Measurements from ENCODE around the gene SUGCT.

The SUGCT gene

GRCh38 chr7:40845943-40846342, 711.1 kb downstream of the SUGCT start:
- no peak for FAIRE-seq

DNA sequence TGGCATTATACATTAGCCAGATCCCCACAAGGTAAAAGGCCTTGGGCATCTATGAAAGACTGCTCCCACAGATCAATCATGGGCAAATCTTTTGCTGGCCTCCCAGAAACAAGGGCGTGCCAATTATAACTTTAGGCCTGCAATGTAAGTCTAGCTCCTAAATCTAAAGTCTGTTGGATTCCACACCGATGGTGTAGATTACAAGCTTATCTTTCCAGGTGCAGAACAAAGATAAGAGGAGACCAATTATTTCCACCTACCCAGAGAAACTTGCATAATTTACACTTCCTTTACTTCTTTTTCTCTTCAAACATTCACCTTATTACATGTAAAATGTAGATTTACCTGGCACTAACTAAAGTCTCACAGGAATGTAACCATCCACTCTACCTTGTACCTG, 713.1 kb downstream of the SUGCT start:
- no peak for FAIRE-seq

DNA sequence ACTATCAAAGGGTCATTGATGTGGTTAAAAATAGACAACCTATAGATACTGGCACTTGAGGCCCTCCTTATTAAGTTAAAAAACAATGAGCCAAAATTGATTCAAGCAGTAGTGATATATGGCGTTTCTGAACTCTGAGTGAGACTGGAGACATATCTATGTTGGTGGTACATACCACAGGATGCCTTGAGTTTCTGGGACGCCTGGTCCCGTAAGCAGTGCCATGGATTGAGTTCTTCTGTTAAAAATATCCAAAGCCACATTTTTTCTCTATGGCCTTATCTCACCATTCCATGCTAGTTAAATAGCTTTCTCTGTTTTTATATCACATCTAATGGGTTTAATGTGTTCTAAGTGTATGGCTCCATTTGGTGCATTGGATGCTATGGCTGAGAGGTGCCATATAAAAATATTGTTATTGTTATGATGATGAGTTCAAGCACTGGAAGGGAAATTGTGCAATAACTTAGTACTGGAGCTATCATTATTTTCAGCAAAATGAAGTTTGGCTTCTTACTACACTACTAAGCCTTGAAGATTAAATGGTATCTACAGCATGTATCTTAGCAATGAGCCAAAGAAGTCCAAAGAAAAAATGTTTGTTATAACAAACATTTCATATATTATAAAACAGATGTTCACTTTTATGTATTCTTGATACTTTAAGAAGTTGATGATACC, 713.9 kb downstream of the SUGCT start:
- no peak for FAIRE-seq

- no peak for FAIRE-seq
These were observed 715.2 kb downstream of the SUGCT start for GRCh38 chr7:40850017-40850416.

- no peak for FAIRE-seq
These were observed 716.2 kb downstream of the SUGCT start for GRCh38 chr7:40851001-40851400.

- no peak for FAIRE-seq
These were observed 724.3 kb downstream of the SUGCT start for GRCh38 chr7:40859076-40859475.

DNA sequence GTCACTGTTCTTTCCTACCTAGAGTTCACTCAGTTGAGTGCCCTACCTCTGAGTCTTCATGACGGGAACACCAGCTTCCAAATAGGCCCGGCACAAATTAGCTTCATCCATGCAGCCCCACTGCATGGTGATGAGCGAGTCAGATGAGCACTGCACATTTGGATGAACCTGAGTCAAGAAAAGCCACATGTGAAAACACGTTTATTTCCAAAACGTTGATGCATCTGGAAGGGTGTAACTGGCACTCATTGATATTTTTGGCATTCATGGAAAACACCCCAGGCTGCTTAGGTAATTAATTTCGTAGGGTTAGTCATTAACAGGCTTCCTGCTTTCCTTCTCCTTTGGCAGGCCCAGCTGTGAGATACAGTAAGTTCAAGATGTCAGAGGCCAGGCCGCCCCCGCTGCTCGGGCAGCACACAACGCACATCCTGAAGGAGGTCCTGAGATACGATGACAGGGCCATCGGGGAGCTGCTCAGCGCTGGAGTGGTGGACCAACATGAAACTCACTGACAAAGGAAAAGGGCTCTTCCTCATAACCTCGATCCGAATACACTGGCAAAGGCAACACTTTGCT, 725.2 kb downstream of the SUGCT start:
- no peak for FAIRE-seq

DNA sequence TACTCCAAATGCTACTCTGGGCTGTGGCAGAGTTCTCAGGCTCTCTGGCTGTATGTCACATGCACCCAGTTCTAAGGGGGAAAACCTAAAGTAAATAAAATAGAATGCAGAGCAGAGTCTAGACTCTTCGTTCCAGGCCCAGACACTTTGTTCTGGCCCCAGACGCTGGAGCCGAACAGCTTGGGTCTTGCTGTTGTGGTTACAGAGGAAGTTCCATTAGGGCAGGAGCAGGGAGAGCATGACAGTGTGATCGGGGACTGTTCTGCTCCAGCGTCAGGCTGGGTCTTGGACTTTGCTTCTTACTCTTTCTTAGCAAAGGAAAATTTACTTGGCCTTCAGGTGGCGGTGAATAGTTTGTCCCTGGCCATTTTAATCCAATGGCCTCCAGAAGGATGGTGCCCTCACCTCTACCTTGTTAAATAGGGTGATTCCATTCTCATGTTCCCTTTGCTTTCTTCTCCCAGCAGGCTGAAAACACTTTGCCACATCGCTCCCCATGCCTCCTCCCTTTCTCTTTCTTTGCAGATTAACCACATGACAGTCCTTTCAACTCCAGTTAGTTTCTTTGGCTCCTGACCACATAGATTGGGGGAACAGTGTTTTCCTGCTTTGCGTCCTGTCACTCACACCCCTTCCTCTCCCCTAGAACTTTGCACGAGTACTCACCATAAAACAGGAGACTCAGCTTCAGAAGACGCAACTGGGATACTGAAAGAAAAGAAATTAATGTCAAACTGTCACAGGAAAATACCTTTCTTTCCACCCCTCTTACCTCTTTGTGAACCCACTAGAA, 730.8 kb downstream of the SUGCT start:
- FAIRE-seq = no peak

DNA sequence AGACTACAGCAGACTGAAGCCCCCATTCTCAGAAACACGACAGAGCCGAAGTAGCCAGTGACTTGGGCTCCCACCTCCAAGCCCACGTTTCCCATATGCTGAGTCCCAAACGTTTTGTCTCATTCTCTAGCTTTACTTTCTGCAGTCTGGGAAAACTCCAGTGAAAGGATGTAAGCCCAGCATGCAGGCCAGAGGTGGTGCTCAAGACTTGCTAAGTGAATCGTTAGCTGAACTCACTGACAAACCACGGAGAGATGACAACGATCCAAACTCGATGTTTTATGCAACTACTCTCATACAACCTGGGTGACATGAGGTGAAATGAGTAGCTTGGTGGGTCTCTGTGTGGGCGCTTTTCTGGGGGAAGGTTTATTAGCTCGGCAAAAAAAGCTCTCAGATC, 731.8 kb downstream of the SUGCT start:
- FAIRE-seq = no peak

DNA sequence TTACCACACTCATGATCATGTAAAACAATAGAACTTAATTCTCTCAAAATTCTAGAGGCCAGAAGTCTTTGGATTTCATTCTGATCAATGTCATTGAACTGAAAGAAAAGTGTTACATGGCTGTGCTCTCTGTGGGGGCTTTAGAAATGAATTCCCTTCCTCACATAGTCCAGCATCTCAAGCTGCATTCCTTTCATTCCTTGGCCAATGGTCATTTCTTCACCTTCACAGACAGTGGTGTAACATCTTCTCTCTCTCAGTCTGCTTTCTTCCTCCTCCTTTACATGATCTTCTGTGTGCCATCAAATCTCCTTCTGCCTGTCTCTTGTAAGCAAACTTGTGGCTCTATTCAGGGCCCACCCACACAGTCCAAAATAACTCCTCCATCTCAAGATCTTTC, 735.3 kb downstream of the SUGCT start:
- FAIRE-seq = no peak

GRCh38 chr7:40873248-40873647, 738.4 kb downstream of the SUGCT start:
- no peak for FAIRE-seq

DNA sequence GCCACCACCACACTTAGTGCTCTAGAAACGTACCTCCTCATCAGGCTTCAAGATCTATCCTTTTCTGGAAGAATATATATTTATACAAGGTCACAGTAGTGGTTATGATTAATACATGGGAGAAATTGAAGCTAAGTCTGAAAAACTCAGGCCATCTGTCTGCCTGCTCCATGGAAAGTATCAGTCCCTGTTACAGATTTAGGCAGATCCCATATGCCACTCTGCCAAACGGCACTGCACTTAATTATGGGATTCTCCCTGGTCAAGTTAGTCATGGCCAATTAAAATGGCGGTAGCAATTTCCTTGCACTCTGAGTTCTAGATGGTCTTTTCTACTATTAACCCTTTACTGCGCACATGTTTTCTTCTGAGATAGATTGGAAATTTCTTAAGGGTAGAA, 740.0 kb downstream of the SUGCT start:
- no peak for FAIRE-seq

DNA sequence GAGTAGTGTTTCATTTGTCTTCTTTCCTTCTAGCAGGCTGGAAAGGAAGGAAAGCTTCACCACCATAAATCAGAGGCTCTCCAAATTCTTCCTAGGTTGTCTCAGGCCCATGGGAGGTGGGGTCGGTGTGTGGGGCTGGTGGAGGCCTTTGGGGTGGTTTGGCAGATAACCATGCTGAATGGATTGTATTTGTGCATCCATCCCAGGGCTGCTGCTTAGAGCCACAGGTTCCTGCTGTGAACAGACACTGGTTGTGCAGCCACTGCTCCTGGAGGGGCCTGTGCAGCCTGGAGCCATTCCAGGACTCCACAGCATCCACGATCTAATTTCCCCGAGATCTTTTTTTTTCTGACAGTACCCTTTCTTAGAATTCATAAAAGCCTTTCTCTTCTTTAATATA, 741.8 kb downstream of the SUGCT start:
- no peak for FAIRE-seq

DNA sequence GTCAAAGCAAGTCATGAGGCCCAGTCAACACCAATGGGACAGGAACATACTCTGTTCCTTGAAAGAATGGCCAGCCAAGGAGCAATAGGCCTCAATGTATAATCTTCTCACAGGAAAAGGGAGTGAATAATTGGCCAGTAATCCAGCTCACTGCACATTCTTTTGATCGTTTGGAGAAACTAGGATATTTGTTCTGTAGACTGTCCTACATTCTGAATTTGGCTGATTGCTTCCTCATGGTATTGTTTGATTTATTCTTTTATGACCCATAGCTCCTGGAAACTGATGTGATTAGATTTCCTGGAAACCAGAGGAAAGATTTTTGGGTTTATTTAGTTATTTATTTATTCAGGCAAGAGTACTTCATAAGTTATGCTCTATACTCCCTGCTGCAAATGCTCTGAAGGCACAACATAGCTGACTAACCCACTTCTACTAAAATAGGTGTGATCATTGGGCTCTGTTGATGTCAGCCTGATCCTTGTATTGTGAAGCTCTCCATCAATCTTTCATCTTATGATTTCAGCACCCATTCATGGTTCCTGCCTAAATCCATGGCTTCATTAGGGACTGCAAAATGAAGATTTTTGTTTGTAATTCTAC, 745.2 kb downstream of the SUGCT start:
- no peak for FAIRE-seq

GRCh38 chr7:40880581-40880980, 745.8 kb downstream of the SUGCT start:
- FAIRE-seq = no peak

DNA sequence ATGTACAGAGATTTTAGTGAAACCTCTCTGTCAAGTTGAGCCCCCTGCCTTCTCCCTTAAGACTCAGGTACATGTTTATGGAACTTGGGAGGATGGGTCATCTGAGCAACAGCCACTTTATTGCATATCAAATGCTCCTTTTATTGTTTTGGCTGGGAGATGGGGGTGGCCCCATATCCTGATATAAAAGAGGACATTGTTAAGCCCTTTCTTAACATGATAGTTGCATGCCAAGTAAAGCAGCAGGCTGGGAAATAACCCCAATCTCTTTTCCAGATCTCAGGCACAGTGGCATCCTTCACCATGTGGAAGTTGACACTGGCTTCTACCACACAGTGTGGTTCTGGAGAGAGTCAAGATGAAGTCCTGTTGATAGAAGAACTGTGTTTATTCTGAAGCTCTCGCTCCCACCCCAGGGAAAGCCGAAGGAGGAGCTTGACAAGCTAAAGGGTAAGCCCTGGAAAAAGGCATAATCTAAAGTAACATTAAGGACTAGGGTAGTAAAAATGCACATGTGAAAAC, 746.7 kb downstream of the SUGCT start:
- FAIRE-seq = no peak

DNA sequence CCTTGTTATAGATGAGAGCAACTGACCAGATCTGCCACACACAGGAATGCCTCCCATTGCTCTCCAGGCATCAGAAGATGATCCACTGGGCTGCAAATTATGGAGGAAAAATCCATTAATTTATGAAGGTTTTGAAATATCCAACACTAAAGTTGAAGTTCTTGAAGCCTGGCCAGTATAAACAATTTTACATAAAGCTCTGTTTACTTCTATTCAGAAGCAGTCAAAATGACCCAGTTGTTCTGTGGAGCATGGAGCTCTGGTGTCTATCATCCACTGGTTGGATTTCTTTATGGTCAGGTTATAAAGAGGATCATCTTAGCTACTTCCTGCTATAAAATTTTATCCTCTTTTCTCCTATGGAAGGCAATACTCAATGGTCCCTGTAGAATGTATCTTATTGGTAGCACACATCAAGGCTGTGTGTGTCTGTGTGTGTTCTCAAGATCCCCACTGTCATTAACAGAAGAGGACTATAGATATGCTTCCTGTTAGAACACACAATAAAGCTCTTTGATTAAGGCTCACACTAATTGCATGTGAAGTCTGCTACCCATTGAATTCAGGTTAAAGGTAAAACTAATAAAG, 747.4 kb downstream of the SUGCT start:
- no peak for FAIRE-seq

GRCh38 chr7:40883826-40884225, 749.0 kb downstream of the SUGCT start:
- FAIRE-seq = no peak

DNA sequence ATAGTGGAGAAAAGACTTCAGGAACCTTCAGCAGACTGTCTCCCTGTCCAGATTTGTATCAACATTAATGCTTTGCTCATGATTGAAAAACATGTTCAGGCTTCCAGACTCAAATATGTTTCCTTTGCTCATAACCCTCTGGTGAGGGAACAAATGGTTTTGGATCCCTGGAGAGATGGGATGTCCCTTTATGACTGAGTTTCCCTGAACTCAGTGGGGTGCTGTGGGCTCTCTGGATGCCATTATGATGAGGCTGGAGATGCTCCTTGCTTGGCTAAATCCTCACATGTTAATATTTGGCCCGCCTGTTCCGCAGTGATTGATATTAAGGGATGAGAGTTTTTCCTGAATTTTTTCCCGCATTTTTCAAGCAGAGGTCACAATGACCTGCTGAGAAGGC, 749.4 kb downstream of the SUGCT start:
- no peak for FAIRE-seq

DNA sequence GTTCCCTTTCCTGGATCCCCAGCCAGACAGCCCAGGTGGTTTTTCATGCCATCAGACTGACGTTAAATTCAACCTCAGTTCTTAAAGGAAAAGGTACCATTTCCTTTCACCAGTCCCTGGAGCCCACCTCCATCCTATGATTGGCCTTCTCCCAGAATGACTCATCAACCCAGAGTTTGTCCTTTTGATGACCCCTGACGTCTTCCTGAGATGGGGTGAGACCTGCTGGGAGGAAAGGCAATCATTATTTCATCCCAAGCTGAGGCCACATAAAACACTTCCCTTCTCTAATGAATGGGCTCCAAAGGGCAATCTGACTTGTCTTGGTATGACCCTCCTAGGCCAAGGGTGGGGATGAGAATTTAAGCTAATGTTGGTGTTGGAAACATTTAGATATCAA, 750.7 kb downstream of the SUGCT start:
- no peak for FAIRE-seq

GRCh38 chr7:40887099-40887498, 752.3 kb downstream of the SUGCT start:
- FAIRE-seq = no peak

DNA sequence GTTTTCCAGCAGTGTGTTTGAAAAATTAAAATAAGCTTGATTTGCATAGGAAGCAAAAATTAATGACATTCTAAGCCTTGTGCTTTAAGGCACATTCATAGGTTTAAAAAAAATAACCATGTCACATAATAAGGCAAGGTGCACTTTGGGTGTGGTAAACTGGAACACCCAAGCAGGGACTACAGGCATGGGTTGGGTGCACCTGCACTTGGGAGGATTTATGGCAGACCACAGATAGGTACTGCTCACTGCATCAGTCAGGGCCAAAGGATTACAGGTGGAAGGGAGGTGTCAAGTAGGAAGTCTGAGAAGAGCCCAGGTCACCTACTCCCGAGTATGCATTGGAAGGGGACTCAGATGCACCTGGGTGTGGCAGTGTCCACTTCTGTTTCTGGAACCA, 753.7 kb downstream of the SUGCT start:
- no peak for FAIRE-seq

GRCh38 chr7:40889099-40889498, 754.3 kb downstream of the SUGCT start:
- no peak for FAIRE-seq

Data from TTC549 (cell line).